Measurements from ENCODE around the gene HES3. TPM values are rescaled to one million over a fixed set of nuclear protein-coding genes. Genes with fewer than 3 reads are reported as not detected.
A peak's percentile ranks its signal among the peaks of the same experiment; 100 is the strongest.

HES3 gene
- total RNA-seq, 4 donors from 2014 or later = not detected

- TF ChIP-seq POLR2A (IDR thresholded peaks at IDR 0.05) = no peak
- Histone ChIP-seq H3K4me1 (peaks cover 10 to 16% of the 10 kb centered on the region in 2 donors), H3K27ac (no peak overlapping the region), H3K27me3 (no peaks in the 10 kb centered on the region), H3K4me3 (no peak overlapping the region), H3K36me3 (no peaks in the 10 kb centered on the region), H3K9me3 (no peaks in the 10 kb centered on the region)
- in situ Hi-C loops (cut with MboI; ENCODE audit: low sequenced_read_pairs in 4 of 4) = no loop called here
- DNase-seq = no peak
- intact Hi-C loops (cut with DNase I; ENCODE audit: low total_unique reads) = loop anchor here (5.0 kb wide), 1 partner anchor 32 kb away; no protein-coding TSS in a partner anchor
- ATAC-seq = no peak
These were observed 35.8 kb downstream of the HES3 start for GRCh38 chr1:6279613-6280383.

DNA sequence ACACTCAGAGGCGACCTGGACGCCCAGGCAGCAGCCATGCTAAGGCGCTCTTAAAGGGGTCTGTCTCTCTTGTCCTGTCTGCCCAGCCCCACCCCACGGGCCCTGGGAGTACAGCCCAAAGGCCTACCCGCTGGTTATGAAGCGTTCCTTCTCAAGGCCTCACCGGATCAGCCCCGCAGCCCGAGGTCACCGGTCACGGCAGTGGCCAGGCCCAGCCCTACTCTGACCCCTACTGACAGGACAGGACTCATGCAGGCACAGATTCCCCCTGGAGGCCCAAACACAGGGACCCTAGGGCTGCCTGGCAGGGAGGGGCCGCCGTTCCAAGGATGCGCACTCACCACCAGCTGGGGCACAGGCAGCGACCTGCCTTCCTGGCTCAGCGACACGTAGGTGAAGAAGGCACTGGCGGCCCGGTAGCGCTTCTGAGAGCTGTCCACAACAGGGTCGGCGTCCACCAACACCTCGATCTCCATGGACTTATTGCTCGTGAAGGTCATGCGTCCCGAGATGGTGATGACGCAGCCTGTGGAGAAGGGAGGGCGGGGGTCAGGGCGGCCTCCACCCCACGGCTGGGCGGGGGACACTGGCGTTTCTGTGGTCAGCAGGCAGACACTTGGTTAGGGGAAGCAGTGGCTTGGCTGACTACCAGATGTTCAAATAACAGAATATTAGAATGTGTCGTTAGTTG, 36.9 kb downstream of the HES3 start:
- DNase-seq (no peak), ATAC-seq (no peak)
- intact Hi-C loops (cut with DNase I; ENCODE audit: low total_unique reads) (loop anchor here (5.0 kb wide), 1 partner anchor 34 kb away; no protein-coding TSS in a partner anchor), in situ Hi-C loops (cut with MboI; ENCODE audit: low sequenced_read_pairs in 4 of 4) (no loop called here)
- Histone ChIP-seq H3K27me3 (no peaks in the 10 kb centered on the region), H3K36me3 (no peaks in the 10 kb centered on the region), H3K9me3 (no peaks in the 10 kb centered on the region), H3K4me3 (no peak overlapping the region), H3K27ac (no peak overlapping the region), H3K4me1 (peaks cover 7 to 13% of the 10 kb centered on the region in 2 donors)
- no peak for TF ChIP-seq POLR2A (IDR thresholded peaks at IDR 0.05)
- TF ChIP-seq, protein P1, sequence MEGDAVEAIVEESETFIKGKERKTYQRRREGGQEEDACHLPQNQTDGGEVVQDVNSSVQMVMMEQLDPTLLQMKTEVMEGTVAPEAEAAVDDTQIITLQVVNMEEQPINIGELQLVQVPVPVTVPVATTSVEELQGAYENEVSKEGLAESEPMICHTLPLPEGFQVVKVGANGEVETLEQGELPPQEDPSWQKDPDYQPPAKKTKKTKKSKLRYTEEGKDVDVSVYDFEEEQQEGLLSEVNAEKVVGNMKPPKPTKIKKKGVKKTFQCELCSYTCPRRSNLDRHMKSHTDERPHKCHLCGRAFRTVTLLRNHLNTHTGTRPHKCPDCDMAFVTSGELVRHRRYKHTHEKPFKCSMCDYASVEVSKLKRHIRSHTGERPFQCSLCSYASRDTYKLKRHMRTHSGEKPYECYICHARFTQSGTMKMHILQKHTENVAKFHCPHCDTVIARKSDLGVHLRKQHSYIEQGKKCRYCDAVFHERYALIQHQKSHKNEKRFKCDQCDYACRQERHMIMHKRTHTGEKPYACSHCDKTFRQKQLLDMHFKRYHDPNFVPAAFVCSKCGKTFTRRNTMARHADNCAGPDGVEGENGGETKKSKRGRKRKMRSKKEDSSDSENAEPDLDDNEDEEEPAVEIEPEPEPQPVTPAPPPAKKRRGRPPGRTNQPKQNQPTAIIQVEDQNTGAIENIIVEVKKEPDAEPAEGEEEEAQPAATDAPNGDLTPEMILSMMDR (IDR thresholded peaks at IDR 0.05 in 4 of 5, conservative IDR thresholded peaks at IDR 0.05 in 1 of 5) = peak in 1 of 5 experiments; percentile 24

DNA sequence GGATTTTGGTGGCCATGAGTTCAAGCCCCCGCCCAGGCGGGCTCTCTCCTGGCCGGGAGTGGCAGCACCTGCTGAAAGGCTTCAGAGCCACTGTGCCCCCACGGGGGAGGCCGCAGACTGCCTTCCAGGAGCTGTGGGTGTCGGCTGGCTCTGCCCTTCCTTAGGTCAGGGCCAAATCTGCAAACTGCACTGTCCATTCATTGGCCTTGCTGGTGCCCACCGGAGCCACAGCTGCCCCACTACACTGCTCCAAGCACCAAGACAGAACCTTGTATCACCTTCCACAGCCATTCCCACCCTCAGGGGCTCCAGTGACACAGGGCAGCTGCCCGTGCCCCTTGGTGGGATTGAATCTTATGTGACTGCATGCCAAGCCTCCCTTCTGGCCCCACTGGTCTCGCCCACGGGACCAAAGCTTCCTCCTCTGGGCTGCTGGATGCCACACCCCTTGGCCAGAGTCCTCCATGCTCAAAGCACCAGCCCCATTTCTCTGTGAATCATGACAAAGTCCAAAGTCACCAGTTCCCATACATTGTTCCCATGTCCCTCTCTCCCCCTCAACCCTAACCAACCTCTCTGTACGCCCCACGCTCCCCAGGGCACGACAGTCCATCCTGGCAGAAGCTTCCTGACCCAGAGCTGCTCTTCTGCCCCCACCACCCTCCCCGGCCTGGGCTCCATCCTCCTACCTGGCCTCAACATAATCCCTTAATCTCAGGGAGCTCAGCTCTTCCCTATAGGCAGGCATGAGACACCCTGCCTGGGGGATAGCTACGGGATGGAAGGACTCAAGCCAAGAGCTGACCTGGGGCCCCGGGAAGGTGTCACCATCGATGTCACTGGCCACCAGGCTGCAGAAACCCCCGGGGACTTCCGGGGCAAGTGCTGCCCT, 37.8 kb downstream of the HES3 start:
- DNase-seq (no peak), ATAC-seq (no peak)
- H3K4me3 ChIP-seq = no peak overlapping the region
- TF ChIP-seq, protein P1 (IDR thresholded peaks at IDR 0.05 in 4 of 5, conservative IDR thresholded peaks at IDR 0.05 in 1 of 5) = no peak
- no peak for TF ChIP-seq POLR2A (IDR thresholded peaks at IDR 0.05)
- H3K4me1 ChIP-seq = peaks cover 2 to 5% of the 10 kb centered on the region in 2 donors
- no peaks in the 10 kb centered on the region for H3K9me3 ChIP-seq
- H3K27me3 ChIP-seq = no peaks in the 10 kb centered on the region
- H3K36me3 ChIP-seq = no peaks in the 10 kb centered on the region
- intact Hi-C loops (cut with DNase I; ENCODE audit: low total_unique reads) = loop anchor here (5.0 kb wide), 1 partner anchor 34 kb away; no protein-coding TSS in a partner anchor
- no peak overlapping the region for H3K27ac ChIP-seq
- in situ Hi-C loops (cut with MboI; ENCODE audit: low sequenced_read_pairs in 4 of 4) = no loop called here

DNA sequence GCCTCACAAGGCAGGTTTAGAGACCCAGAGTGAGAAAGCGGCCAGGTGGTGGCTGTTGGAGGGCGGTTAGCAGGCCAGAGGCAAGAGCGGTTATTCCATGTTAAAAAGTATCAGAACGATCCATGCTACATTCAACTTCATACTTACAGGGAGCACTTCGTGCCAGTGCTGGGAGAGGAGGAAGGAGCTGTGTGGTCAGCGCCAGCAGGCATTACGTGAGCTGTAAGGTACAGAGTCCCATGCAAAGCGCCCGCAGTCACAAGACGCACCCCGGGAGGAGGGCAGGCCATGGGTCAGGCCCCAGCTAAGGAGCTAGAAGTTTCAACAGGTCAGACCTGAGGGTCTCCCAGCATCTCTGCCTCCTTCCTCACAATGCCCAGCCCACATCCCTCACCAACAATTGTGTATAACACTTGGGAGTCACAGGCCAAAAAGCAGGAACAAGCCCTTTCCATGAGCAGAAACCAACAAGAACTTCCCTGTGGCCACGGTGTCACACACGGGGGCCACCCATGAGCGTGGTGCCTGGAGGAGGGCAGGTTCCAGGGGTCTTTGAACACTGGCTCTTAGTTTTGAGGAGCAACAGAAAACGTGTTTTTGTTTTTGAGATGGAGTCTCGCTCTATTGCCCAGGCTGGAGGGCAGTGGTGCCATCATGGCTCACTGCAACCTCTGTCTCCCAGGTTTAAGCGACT, 38.7 kb downstream of the HES3 start:
- intact Hi-C loops (cut with DNase I; ENCODE audit: low total_unique reads) = loop anchor here (5.0 kb wide), 1 partner anchor 35 kb away; no protein-coding TSS in a partner anchor
- Histone ChIP-seq H3K4me1 (no peaks in the 10 kb centered on the region), H3K4me3 (no peak overlapping the region), H3K27ac (no peak overlapping the region), H3K27me3 (no peaks in the 10 kb centered on the region), H3K9me3 (no peaks in the 10 kb centered on the region), H3K36me3 (no peaks in the 10 kb centered on the region)
- ATAC-seq = no peak
- TF ChIP-seq POLR2A (IDR thresholded peaks at IDR 0.05) = no peak
- TF ChIP-seq, protein P1 (IDR thresholded peaks at IDR 0.05 in 4 of 5, conservative IDR thresholded peaks at IDR 0.05 in 1 of 5) = no peak
- in situ Hi-C loops (cut with MboI; ENCODE audit: low sequenced_read_pairs in 4 of 4) = no loop called here
- DNase-seq = no peak
